Upper lobe of left lung (tissue), 6 donors: ENCODE results near the gene TEX55. TPM values are rescaled to one million over a fixed set of nuclear protein-coding genes. Genes with fewer than 3 reads are reported as not detected.
"Not testable (repeated sequence)": the region's sequence is repeated elsewhere in the genome, so short reads cannot be mapped to it uniquely, and the experiment has no call there.

Source experiments
- ATAC-seq, 2 donors: fragments of 200-7000 bp; cut with Tn5 transposase; one replicate each; pipeline ENCODE4 v1.9.1; 2022; ENCODE audit warnings: mild to moderate bottlenecking in 2 of 2, moderate library complexity in 2 of 2; ENCODE audit not compliant: low FRiP score in 2 of 2
- DNase-seq, 2 donors: peaks; one replicate each; pipeline ENCODE4 v3.0.0-alpha.2; 2019 to 2020
- H3K27ac ChIP-seq, 4 donors: fragments of 200-600 bp; sonication (generic); one replicate each; pipeline ENCODE4 v1.5.1; 2016 to 2019
- H3K27me3 ChIP-seq, 4 donors: fragments of 200-600 bp; sonication (generic); one replicate each; pipeline ENCODE4 v1.5.1; 2017 to 2019
- H3K36me3 ChIP-seq, 4 donors: fragments of 200-600 bp; sonication (generic); one replicate each; pipeline ENCODE4 v1.5.1; 2016 to 2019
- H3K4me1 ChIP-seq, 4 donors: fragments of 200-600 bp; sonication (generic); one replicate each; pipeline ENCODE4 v1.5.1; 2018 to 2019
- H3K4me3 ChIP-seq, 4 donors: fragments of 200-600 bp; sonication (generic); one replicate each; pipeline ENCODE4 v1.5.1; 2017 to 2019; ENCODE audit warnings: mild to moderate bottlenecking in 2 of 4, moderate library complexity in 1 of 4
- H3K9me3 ChIP-seq, 4 donors: fragments of 200-600 bp; sonication (generic); one replicate each; pipeline ENCODE4 v1.5.1; 2018 to 2019
- CTCF ChIP-seq, 6 experiments: fragments of 450-650 bp in 4 of 6; fragments of 200-600 bp in 2 of 6; sonication (generic) in 2 of 6; IDR thresholded peaks; one replicate each; pipeline ENCODE4 v1.5.1; 2016 to 2019; ENCODE audit warnings: antibody characterized with exemption in 6 of 6
- EP300 ChIP-seq, 4 donors: sonication (generic); formaldehyde crosslinking; IDR thresholded peaks; one replicate each; pipeline ENCODE4 v1.5.1; 2017; ENCODE audit warnings: antibody characterized with exemption in 4 of 4, control low read depth in 2 of 4
- POLR2A ChIP-seq, 4 donors: fragments of 450-650 bp; IDR thresholded peaks; one replicate each; pipeline ENCODE4 v1.5.1; 2016 to 2017; ENCODE audit warnings: antibody characterized with exemption in 4 of 4, mild to moderate bottlenecking in 2 of 4
- POLR2AphosphoS5 ChIP-seq, 2 donors: sonication (generic); formaldehyde crosslinking; IDR thresholded peaks; one replicate each; pipeline ENCODE4 v1.5.1; 2017; ENCODE audit warnings: antibody characterized with exemption in 2 of 2
- WGBS, 2 donors: methylation state at CpG; one replicate each; pipeline ENCODE4 v1.1.5; 2017 to 2018; 5-methylcytosine and 5-hydroxymethylcytosine counted together
- total RNA-seq, 6 donors: library from RNA; depleted of rRNA in 4 of 6; stranded (reverse); fragments of >200 nt in 4 of 6; gene quantifications; one replicate each; pipeline versions ENCODE4 v1.1.0 to v1.2.1, GENCODE V29; 2016 to 2021
- donor health status: DM: no; HTN: no; CAD: no; lungs with moderate emphysema.
- donor health status: DM: no; HTN: yes; CAD: no; lungs with severe emphysema.

TEX55 gene
- total RNA-seq, 6 donors from 2014 or later = not detected

- no peaks in the 10 kb centered on the region for H3K4me1 ChIP-seq
- H3K27me3 ChIP-seq = no peaks in the 10 kb centered on the region
- peaks cover 0 to 10% (median 2%) of the 10 kb centered on the region in 4 donors for H3K9me3 ChIP-seq
- no peaks in the 10 kb centered on the region for H3K36me3 ChIP-seq
- TF ChIP-seq CTCF (IDR thresholded peaks at IDR 0.05) (no peak), EP300 (IDR thresholded peaks at IDR 0.05) (no peak), POLR2A (IDR thresholded peaks at IDR 0.05) (no peak), POLR2AphosphoS5 (IDR thresholded peaks at IDR 0.05) (no peak)
- 70 to 81% methylated on average over 2 of the region's 2 CpGs for WGBS, 2 donors
- ATAC-seq = no peak
- DNase-seq = no peak
- H3K4me3 ChIP-seq = no peak overlapping the region
- no peak overlapping the region for H3K27ac ChIP-seq
Observed at GRCh38 chr3:119120480-119120879, 25.5 kb upstream of the TEX55 start.

- no peak for DNase-seq
- no peak for ATAC-seq
- Histone ChIP-seq H3K27ac (no peak overlapping the region), H3K4me1 (no peaks in the 10 kb centered on the region), H3K9me3 (peaks cover 0 to 10% (median 2%) of the 10 kb centered on the region in 4 donors), H3K4me3 (no peak overlapping the region), H3K27me3 (no peaks in the 10 kb centered on the region), H3K36me3 (no peaks in the 10 kb centered on the region)
- TF ChIP-seq POLR2AphosphoS5 (IDR thresholded peaks at IDR 0.05) = no peak
- no peak for TF ChIP-seq POLR2A (IDR thresholded peaks at IDR 0.05)
- no peak for TF ChIP-seq CTCF (IDR thresholded peaks at IDR 0.05)
- no peak for TF ChIP-seq EP300 (IDR thresholded peaks at IDR 0.05)
- 29 to 58% methylated on average over 2 to 3 of the region's 3 CpGs for WGBS, 2 donors
Observed at GRCh38 chr3:119122350-119122749, 23.6 kb upstream of the TEX55 start.

GRCh38 chr3:119125342-119125741, 20.6 kb upstream of the TEX55 start:
- Histone ChIP-seq H3K4me1 (no peaks in the 10 kb centered on the region), H3K27ac (no peak overlapping the region), H3K9me3 (no peaks in the 10 kb centered on the region), H3K36me3 (no peaks in the 10 kb centered on the region), H3K27me3 (no peaks in the 10 kb centered on the region), H3K4me3 (no peak overlapping the region)
- 86 to 91% methylated on average over 10 of the region's 10 CpGs for WGBS, 2 donors
- no peak for ATAC-seq
- no peak for DNase-seq
- TF ChIP-seq POLR2AphosphoS5 (IDR thresholded peaks at IDR 0.05) = no peak
- TF ChIP-seq POLR2A (IDR thresholded peaks at IDR 0.05) = no peak

- no peak for TF ChIP-seq POLR2A (IDR thresholded peaks at IDR 0.05)
- TF ChIP-seq EP300 (IDR thresholded peaks at IDR 0.05) = no peak
- Histone ChIP-seq H3K4me1 (no peaks in the 10 kb centered on the region), H3K9me3 (no peaks in the 10 kb centered on the region), H3K4me3 (no peak overlapping the region), H3K36me3 (no peaks in the 10 kb centered on the region), H3K27ac (no peak overlapping the region), H3K27me3 (no peaks in the 10 kb centered on the region)
- WGBS, 2 donors = 66 to 69% methylated on average over 9 to 17 of the region's 17 CpGs
- ATAC-seq (no peak), DNase-seq (peak in 1 of 2 donors; percentile 40)
Observed at GRCh38 chr3:119125742-119126504, 20.0 kb upstream of the TEX55 start.

GRCh38 chr3:119130291-119130690, 15.7 kb upstream of the TEX55 start:
- H3K4me3 ChIP-seq, H3K36me3 ChIP-seq, H3K4me1 ChIP-seq, DNase-seq, ATAC-seq, H3K9me3 ChIP-seq, H3K27me3 ChIP-seq, H3K27ac ChIP-seq: not testable (repeated sequence)
- 41 to 49% methylated on average over 6 to 7 of the region's 7 CpGs for WGBS, 2 donors

- H3K36me3 ChIP-seq, DNase-seq, H3K4me3 ChIP-seq, H3K4me1 ChIP-seq, H3K27ac ChIP-seq, H3K27me3 ChIP-seq, H3K9me3 ChIP-seq, ATAC-seq: not testable (repeated sequence)
- 93 to 95% methylated on average over 4 of the region's 4 CpGs for WGBS, 2 donors
Observed at GRCh38 chr3:119132291-119132690, 13.7 kb upstream of the TEX55 start.

- not testable (repeated sequence) for H3K27me3 ChIP-seq, H3K27ac ChIP-seq, H3K9me3 ChIP-seq, H3K4me1 ChIP-seq, DNase-seq, H3K36me3 ChIP-seq, H3K4me3 ChIP-seq, ATAC-seq
- 89% methylated on average over 4 of the region's 4 CpGs for WGBS, 2 donors
Observed at GRCh38 chr3:119139360-119139759, 6.6 kb upstream of the TEX55 start.
